ENCODE results near the gene CENPP.

- no peak for TF ChIP-seq CTCF (IDR thresholded peaks at IDR 0.05)
- TF ChIP-seq POLR2A (IDR thresholded peaks at IDR 0.05), result no peak
These were observed 7.5 kb downstream of the CENPP start for GRCh38 chr9:92333282-92333634.
